ENCODE results near the gene ESPNL. TPM values are rescaled to one million over a fixed set of nuclear protein-coding genes. Genes with fewer than 3 reads are reported as not detected.

ESPNL gene
- total RNA-seq, 1 donor from 2014 or later, result 1.6 TPM

DNA sequence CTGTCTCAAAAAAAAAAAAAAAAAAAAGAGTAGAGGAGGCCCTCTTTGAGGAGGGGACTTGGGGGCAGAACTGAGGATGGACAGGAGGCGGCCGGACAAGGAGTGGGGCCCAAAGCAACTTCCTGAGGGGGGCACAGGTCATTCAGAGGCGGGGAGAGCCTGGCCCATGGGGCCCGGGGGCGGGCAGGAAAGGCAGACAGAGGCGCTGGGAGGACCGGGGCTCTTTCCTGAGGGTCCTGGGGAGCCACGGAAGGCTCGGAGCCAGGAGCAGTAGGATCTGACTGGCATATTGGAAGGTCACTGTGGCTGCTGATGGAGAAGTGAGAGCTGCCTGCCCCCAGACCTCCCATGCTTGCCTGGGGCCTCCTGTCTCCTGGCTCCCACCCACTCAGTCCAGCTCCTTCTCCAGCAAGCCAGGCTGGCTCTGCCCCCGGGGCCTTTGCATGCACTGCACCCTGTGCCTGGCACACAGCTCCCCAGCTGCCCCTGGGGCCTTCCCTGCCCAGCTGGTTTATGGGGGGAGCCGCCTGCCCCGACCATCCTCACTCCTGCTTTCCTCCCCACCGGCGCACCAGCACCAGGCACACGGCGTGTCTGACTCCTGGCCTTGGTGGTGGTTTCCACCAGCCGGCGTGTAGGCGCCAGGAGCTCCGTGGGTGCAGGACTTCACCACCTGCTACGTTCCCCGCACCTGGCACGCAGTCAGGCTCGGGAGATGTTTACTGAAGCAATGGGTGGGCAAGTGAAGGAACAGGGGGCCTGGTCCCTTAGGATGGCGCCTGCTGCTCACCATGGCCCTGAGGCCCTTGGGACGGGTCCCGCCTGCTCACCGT is 5.6 kb downstream of the ESPNL start:
- peaks cover 0 to 16% (median 14%) of the 10 kb centered on the region in 3 donors for H3K4me1 ChIP-seq (ENCODE audit: control insufficient read depth in 3 of 3, insufficient read depth in 3 of 3, low read length in 3 of 3)
- no peak overlapping the region for H3K9ac ChIP-seq (ENCODE audit: low read depth in 1 of 3, low read length in 3 of 3)
- no peak overlapping the region for H3K27ac ChIP-seq (ENCODE audit: low read depth, low read length)
- H3K4me3 ChIP-seq (ENCODE audit: low read length in 3 of 3), result no peak overlapping the region
- H3K27me3 ChIP-seq (ENCODE audit: control insufficient read depth in 3 of 3, insufficient read depth in 3 of 3, low read length in 3 of 3), result peaks cover 0 to 13% (median 0%) of the 10 kb centered on the region in 3 donors
- H3K36me3 ChIP-seq (ENCODE audit: control insufficient read depth in 3 of 3, insufficient read depth in 3 of 3, low read length in 3 of 3), result no peaks in the 10 kb centered on the region
- no peaks in the 10 kb centered on the region for H3K9me3 ChIP-seq (ENCODE audit: control insufficient read depth in 3 of 3, low read length in 3 of 3)

DNA sequence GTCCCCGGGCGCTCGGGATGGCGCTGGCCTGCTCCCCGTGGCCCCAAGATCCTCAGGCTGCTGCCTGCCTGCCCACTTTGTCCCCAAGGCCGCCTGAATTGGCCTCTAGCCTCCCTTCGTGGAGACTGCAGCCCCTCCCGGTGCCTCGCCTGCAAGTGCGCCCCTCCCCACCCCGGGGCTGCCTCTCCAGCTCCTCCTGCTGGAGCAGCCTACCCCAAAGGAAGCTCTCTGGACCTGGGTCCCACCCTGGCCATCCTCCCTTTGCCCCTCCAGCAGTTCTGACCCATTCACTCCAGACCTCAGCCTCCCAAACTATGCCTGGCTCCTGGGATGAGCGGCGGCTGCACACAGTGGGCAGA is 6.2 kb downstream of the ESPNL start:
- Histone ChIP-seq H3K27me3 (ENCODE audit: control insufficient read depth in 3 of 3, insufficient read depth in 3 of 3, low read length in 3 of 3) (peaks cover 0 to 13% (median 0%) of the 10 kb centered on the region in 3 donors), H3K36me3 (ENCODE audit: control insufficient read depth in 3 of 3, insufficient read depth in 3 of 3, low read length in 3 of 3) (no peaks in the 10 kb centered on the region), H3K9me3 (ENCODE audit: control insufficient read depth in 3 of 3, low read length in 3 of 3) (no peaks in the 10 kb centered on the region), H3K4me3 (ENCODE audit: low read length in 3 of 3) (no peak overlapping the region), H3K4me1 (ENCODE audit: control insufficient read depth in 3 of 3, insufficient read depth in 3 of 3, low read length in 3 of 3) (peaks cover 0 to 16% (median 14%) of the 10 kb centered on the region in 3 donors), H3K9ac (ENCODE audit: low read depth in 1 of 3, low read length in 3 of 3) (no peak overlapping the region), H3K27ac (ENCODE audit: low read depth, low read length) (no peak overlapping the region)

DNA sequence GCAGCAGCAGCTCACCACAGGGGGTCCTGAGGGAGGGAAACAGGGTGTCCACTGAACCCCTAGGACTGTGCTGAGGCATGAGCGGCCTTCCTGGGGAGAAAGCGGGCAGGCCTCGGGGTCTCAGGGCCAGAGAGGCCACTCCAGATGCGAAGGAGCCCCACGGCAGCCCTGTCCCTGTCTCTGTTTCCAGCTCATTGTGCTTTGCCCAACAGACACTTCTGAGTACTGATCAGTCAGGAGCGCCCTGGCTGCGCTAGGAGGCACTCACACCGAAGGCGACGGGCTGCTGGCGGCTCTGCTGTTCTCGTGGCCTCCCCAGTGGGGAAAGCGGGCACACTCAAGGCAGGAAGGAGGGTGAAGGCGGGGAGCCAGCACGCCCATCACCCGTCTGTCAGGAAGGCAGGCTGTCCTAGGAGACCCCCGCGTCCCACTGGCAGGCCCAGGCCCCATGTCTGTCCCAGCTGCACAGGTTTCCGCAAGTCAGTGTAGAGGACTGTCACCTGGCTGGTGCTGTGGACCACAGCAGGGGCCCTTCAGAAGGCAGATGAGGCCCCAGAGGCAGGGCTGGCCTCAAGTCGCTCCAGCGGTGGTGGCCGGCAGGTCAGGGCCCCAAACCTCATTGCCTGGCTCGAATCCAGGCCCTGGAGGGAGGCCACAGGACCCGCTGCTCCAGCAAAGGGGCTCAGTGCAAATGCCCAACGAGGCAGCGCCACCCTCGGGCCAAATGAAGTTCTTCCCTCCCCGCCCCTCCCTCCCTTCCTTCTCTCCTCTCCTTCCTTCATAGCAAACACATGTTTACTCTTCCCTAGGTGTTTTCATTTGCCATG is 6.8 kb downstream of the ESPNL start:
- Histone ChIP-seq H3K4me3 (ENCODE audit: low read length in 3 of 3) (no peak overlapping the region), H3K27me3 (ENCODE audit: control insufficient read depth in 3 of 3, insufficient read depth in 3 of 3, low read length in 3 of 3) (peaks cover 0 to 13% (median 0%) of the 10 kb centered on the region in 3 donors), H3K36me3 (ENCODE audit: control insufficient read depth in 3 of 3, insufficient read depth in 3 of 3, low read length in 3 of 3) (no peaks in the 10 kb centered on the region), H3K9ac (ENCODE audit: low read depth in 1 of 3, low read length in 3 of 3) (no peak overlapping the region), H3K4me1 (ENCODE audit: control insufficient read depth in 3 of 3, insufficient read depth in 3 of 3, low read length in 3 of 3) (peaks cover 0 to 16% (median 14%) of the 10 kb centered on the region in 3 donors), H3K27ac (ENCODE audit: low read depth, low read length) (no peak overlapping the region), H3K9me3 (ENCODE audit: control insufficient read depth in 3 of 3, low read length in 3 of 3) (no peaks in the 10 kb centered on the region)

DNA sequence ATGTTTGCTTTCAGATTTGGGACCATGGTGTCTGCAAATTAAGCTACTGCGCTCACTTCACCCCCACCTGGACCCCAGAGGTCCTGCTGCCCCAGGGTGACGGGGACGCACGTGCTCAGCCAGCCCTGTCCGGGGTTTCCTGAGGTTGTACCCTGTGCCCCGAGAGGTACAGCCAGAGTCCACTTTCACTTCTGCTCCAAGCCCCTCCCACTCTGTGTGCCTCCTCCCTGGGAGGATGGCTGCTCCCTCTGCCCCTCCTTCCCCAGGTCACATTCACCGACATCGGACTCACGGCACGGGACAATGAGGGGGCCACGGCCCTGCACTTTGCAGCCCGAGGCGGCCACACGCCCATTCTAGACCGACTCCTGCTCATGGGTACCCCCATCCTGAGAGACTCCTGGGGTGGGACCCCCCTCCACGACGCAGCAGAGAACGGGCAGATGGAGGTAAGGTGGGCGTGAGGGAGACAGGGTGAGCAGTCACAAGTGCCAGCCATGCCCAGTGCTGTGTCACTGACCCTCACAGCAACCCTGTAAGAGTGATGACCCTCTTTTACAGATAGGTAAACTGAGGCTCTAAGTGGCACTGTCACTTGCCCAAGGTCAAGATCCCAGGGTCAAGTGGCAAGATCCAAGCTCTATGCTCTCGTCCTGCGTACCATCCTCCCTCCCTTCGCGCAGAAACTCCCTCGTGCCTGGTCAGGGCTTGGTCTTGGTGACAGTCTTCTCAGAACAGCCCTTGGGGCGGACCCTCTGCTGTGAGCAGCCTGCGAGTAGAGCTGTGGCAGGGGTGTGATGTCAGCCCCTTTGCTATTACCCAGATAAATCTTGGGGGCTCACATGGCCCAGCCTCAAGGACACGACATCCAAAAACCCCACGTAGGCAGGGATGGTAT is 7.6 kb downstream of the ESPNL start:
- Histone ChIP-seq H3K4me1 (ENCODE audit: control insufficient read depth in 3 of 3, insufficient read depth in 3 of 3, low read length in 3 of 3) (peaks cover 0 to 16% (median 14%) of the 10 kb centered on the region in 3 donors), H3K9me3 (ENCODE audit: control insufficient read depth in 3 of 3, low read length in 3 of 3) (peaks cover 0 to 2% (median 0%) of the 10 kb centered on the region in 3 donors), H3K27ac (ENCODE audit: low read depth, low read length) (no peak overlapping the region), H3K36me3 (ENCODE audit: control insufficient read depth in 3 of 3, insufficient read depth in 3 of 3, low read length in 3 of 3) (no peaks in the 10 kb centered on the region), H3K4me3 (ENCODE audit: low read length in 3 of 3) (no peak overlapping the region), H3K27me3 (ENCODE audit: control insufficient read depth in 3 of 3, insufficient read depth in 3 of 3, low read length in 3 of 3) (peaks cover 0 to 13% (median 0%) of the 10 kb centered on the region in 3 donors), H3K9ac (ENCODE audit: low read depth in 1 of 3, low read length in 3 of 3) (no peak overlapping the region)

DNA sequence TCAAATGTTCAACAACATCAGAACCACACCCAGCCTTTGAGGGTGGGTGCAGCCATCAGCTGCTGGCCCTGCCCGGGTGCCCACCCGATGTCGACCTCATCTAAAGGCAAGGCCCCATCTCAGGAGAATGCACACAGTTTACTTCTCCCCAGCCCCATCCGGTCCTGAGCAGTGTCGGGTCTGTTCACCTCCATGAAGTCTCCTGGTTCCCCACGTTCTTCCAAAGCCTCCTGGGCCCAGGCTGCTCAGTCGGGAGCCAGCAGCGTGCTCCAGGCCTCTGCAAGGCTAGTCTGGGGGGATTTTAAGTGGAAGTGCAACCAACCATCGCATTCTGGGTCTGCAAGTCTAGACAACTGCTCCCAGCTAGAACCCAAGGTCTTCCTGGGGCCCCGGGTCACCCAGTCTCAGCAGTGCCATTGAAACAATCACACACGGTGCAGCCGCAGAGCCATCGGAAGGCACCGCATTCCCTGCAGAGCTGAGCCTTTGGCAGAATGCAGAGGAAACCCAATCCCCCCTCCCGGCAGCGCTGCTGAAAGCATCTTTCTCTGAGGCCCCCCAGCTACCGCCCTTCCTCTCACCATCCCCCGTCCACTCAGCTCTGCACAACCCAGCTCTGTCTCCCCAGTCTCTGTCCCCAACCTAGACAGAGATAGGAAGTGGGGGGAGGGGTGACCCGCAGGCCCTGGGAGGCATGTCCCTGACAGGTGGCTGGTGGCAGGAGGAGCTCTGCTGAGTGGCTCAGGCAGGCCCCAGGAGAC is 8.5 kb downstream of the ESPNL start:
- H3K9me3 ChIP-seq (ENCODE audit: control insufficient read depth in 3 of 3, low read length in 3 of 3), result peaks cover 0 to 2% (median 0%) of the 10 kb centered on the region in 3 donors
- no peak overlapping the region for H3K4me3 ChIP-seq (ENCODE audit: low read length in 3 of 3)
- H3K27ac ChIP-seq (ENCODE audit: low read depth, low read length), result no peak overlapping the region

DNA sequence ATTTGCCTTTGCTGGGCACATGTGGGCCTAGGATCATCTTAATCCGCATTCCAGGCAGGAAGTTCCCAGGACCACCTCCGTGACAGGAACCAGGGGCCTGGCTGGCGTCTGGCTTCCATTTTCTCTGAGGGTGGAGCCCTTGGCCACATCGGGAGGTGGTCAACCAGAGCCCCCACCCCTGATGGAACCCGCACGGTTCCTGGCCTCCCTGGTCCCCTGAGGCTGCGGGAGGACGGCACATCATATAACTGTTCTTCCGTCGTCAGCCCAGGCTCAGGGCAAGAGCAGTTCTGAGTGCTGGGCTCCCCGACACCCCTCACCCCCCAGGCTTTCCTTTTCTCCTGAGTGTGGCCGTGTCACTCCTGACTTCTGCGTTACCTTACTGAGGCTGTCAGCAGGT is 13.5 kb downstream of the ESPNL start:
- Histone ChIP-seq H3K9me3 (ENCODE audit: control insufficient read depth in 3 of 3, low read length in 3 of 3) (peaks cover 0 to 2% (median 0%) of the 10 kb centered on the region in 3 donors), H3K36me3 (ENCODE audit: control insufficient read depth in 3 of 3, insufficient read depth in 3 of 3, low read length in 3 of 3) (no peaks in the 10 kb centered on the region), H3K4me1 (ENCODE audit: control insufficient read depth in 3 of 3, insufficient read depth in 3 of 3, low read length in 3 of 3) (peaks cover 0 to 6% (median 5%) of the 10 kb centered on the region in 3 donors), H3K4me3 (ENCODE audit: low read length in 3 of 3) (no peak overlapping the region), H3K27me3 (ENCODE audit: control insufficient read depth in 3 of 3, insufficient read depth in 3 of 3, low read length in 3 of 3) (peaks cover 0 to 15% (median 11%) of the 10 kb centered on the region in 3 donors), H3K27ac (ENCODE audit: low read depth, low read length) (no peak overlapping the region), H3K9ac (ENCODE audit: low read depth in 1 of 3, low read length in 3 of 3) (no peak overlapping the region)

More for the DNA sequence above, 8.5 kb downstream of the ESPNL start:
- H3K27me3 ChIP-seq (ENCODE audit: control insufficient read depth in 3 of 3, insufficient read depth in 3 of 3, low read length in 3 of 3), result peaks cover 0 to 12% (median 0%) of the 10 kb centered on the region in 3 donors
- H3K9ac ChIP-seq (ENCODE audit: low read depth in 1 of 3, low read length in 3 of 3), result peak overlapping the region in 1 of 3 donors; percentile 33
- H3K36me3 ChIP-seq (ENCODE audit: control insufficient read depth in 3 of 3, insufficient read depth in 3 of 3, low read length in 3 of 3), result no peaks in the 10 kb centered on the region
- peaks cover 0 to 16% (median 14%) of the 10 kb centered on the region in 3 donors for H3K4me1 ChIP-seq (ENCODE audit: control insufficient read depth in 3 of 3, insufficient read depth in 3 of 3, low read length in 3 of 3)

DNA sequence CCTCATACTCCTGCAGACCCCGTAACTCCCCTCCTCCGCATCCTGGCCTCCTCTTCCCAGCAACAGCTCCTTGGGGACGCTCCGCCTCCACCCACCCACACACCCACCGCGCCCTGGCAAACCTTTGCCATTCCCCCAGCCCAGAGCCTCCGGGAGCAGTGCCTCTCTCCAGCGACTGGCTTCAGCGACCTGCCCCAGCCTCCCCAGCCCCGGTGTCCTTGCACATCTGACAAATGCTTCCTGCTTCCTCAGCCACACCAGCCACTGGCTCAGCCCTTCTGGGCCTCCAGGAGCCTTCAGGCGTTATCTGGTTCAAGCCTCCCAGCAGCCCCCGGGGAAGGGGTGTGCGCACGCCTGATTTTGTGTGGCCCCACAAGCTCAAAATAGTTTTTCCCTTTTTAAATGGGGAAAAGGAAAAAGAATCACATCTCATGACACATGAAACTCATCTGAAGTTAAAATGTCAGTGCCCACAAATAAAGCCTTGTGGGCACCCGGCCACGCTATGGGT is 14.2 kb downstream of the ESPNL start:
- Histone ChIP-seq H3K9ac (ENCODE audit: low read depth in 1 of 3, low read length in 3 of 3) (no peak overlapping the region), H3K4me1 (ENCODE audit: control insufficient read depth in 3 of 3, insufficient read depth in 3 of 3, low read length in 3 of 3) (no peaks in the 10 kb centered on the region), H3K9me3 (ENCODE audit: control insufficient read depth in 3 of 3, low read length in 3 of 3) (peaks cover 0 to 2% (median 0%) of the 10 kb centered on the region in 3 donors), H3K36me3 (ENCODE audit: control insufficient read depth in 3 of 3, insufficient read depth in 3 of 3, low read length in 3 of 3) (no peaks in the 10 kb centered on the region), H3K27me3 (ENCODE audit: control insufficient read depth in 3 of 3, insufficient read depth in 3 of 3, low read length in 3 of 3) (peaks cover 0 to 15% (median 11%) of the 10 kb centered on the region in 3 donors), H3K4me3 (ENCODE audit: low read length in 3 of 3) (no peak overlapping the region), H3K27ac (ENCODE audit: low read depth, low read length) (no peak overlapping the region)

DNA sequence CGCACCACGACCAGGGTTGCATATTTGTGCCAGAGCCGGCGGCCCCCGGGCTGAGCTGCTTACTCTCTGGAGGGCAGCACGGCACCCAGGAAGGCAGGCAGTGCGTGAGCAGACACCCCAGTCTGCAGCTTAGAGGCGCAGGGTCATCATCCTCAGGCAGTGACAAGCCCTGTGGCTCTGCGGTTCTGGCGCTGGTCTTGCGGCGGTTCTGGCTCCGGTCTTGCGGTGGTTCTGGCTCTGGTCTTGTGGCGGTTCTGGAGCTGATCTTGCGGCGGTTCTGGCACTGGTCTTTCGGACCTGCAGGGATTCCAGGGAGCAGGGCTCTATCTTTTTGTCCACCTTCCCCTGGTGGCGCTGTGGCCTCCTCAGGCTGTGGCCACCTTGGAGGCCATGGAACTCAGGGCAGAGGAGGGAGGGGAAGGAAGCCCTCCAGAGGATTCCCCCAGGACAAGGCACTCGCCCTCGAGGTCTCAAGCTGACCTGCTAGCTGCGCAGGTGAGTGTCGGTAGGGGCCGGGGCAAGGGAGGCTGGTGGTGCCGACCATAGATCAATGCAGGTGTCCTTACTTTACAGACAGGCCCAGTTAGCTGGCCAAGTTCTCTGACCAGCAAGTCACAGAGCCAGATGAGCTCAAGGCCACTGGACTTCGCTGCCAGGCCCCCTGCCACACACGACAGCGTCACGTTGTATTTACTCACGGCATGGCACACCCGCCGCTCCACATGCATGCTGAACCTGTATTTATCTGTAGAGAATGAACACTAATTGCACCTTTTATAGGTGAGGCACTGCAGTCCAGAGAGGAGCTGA is 14.9 kb downstream of the ESPNL start:
- Histone ChIP-seq H3K36me3 (ENCODE audit: control insufficient read depth in 3 of 3, insufficient read depth in 3 of 3, low read length in 3 of 3) (no peaks in the 10 kb centered on the region), H3K9me3 (ENCODE audit: control insufficient read depth in 3 of 3, low read length in 3 of 3) (peaks cover 0 to 2% (median 0%) of the 10 kb centered on the region in 3 donors), H3K4me1 (ENCODE audit: control insufficient read depth in 3 of 3, insufficient read depth in 3 of 3, low read length in 3 of 3) (no peaks in the 10 kb centered on the region), H3K4me3 (ENCODE audit: low read length in 3 of 3) (no peak overlapping the region), H3K9ac (ENCODE audit: low read depth in 1 of 3, low read length in 3 of 3) (no peak overlapping the region), H3K27ac (ENCODE audit: low read depth, low read length) (no peak overlapping the region), H3K27me3 (ENCODE audit: control insufficient read depth in 3 of 3, insufficient read depth in 3 of 3, low read length in 3 of 3) (peaks cover 0 to 15% (median 11%) of the 10 kb centered on the region in 3 donors)

All from skeletal muscle tissue (tissue), 4 donors.